Right lobe of liver (tissue), 4 donors: ENCODE results near the gene KLHL35.

Experiments used
- CTCF ChIP-seq, 4 donors: fragments of 200-600 bp in 3 of 4; fragments of 450-650 bp in 1 of 4; IDR thresholded peaks; one replicate each; pipeline versions ENCODE4 v1.5.1 to v1.8.0; 2016 to 2022; ENCODE audit warnings: antibody characterized with exemption in 4 of 4, mild to moderate bottlenecking in 2 of 4
- POLR2A ChIP-seq: fragments of 450-650 bp; IDR thresholded peaks from one replicate; pipeline ENCODE4 v1.6.1; 2017; ENCODE audit warnings: antibody characterized with exemption, mild to moderate bottlenecking
- donor health status: DM: no; HTN: no; CAD: no.
- donor health status: DM: no; HTN: no; CAD: no.
- donor health status: DM: no; HTN: yes; CAD: no.

- no peak for TF ChIP-seq CTCF (IDR thresholded peaks at IDR 0.05)
- TF ChIP-seq POLR2A = no peak
These were observed 9.3 kb upstream of the KLHL35 start for GRCh38 chr11:75442161-75442885.
